ENCODE measurements around the gene GEMIN4. TPM values are rescaled to one million over a fixed set of nuclear protein-coding genes. Genes with fewer than 3 reads are reported as not detected.

The GEMIN4 gene
- polyA plus RNA-seq, 1 donor (not counting 4 experiments of a cell fraction or from before 2014, with no cell fraction given) = 29.5 TPM

DNA sequence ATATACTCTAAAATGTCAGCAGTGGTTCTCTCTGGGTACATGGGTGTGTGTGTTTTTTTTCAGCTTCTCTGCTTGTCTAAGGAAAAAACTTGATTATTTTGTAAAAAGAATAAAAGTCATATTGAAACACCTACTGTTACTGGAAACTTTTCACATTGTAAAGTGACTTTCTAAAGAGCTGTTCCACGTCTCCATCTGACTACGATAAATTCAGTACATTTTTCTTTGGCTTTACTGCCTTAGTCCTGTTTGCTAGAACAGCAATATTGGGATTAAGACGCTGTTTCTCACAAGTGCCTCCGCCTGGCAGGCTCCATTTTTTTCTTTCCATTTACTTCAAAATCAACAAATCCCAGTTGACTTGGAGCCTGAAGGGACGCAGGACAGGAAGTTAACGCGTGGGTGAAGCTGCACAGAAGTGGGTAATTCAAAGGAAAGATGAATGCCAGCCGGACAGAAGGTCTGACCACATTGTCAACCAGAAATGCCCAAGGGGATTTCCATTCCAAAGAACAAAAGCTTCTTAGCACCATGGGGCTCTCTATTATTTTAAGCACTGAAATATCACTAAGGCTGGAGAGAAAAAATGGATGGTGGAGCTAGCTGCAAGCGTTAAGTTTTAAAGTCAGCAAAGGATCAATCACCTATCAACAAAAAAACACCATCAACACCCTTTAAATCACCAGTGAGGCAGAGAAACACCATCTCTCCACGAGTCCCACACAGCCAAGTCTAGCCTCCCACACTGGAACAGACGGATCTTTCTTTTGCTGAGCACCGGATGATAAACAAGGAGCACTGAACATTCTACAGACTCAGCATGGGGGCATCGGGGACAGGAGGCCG lies 21.6 kb upstream of the GEMIN4 start:
- no peaks in the 10 kb centered on the region for H4K20me1 ChIP-seq (ENCODE audit: control insufficient read depth, extremely low read depth, insufficient read depth, low read length)
- TF ChIP-seq, protein P1, sequence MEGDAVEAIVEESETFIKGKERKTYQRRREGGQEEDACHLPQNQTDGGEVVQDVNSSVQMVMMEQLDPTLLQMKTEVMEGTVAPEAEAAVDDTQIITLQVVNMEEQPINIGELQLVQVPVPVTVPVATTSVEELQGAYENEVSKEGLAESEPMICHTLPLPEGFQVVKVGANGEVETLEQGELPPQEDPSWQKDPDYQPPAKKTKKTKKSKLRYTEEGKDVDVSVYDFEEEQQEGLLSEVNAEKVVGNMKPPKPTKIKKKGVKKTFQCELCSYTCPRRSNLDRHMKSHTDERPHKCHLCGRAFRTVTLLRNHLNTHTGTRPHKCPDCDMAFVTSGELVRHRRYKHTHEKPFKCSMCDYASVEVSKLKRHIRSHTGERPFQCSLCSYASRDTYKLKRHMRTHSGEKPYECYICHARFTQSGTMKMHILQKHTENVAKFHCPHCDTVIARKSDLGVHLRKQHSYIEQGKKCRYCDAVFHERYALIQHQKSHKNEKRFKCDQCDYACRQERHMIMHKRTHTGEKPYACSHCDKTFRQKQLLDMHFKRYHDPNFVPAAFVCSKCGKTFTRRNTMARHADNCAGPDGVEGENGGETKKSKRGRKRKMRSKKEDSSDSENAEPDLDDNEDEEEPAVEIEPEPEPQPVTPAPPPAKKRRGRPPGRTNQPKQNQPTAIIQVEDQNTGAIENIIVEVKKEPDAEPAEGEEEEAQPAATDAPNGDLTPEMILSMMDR (optimal IDR thresholded peaks at IDR 0.05 in 1 of 3, IDR thresholded peaks at IDR 0.05 in 1 of 3, conservative IDR thresholded peaks at IDR 0.05 in 1 of 3; ENCODE audit: extremely low read depth in 1 of 3, insufficient read depth in 2 of 3, low read length in 3 of 3) = no peak
- no peak for FAIRE-seq
- H3K4me1 ChIP-seq (ENCODE audit: control insufficient read depth, extremely low read depth, insufficient read depth, low read length) = no peaks in the 10 kb centered on the region
- no peak for DNase-seq (ENCODE audit: low read depth, low spot score)
- H3K27me3 ChIP-seq (ENCODE audit: control insufficient read depth, extremely low read depth, insufficient read depth, low read length) = no peaks in the 10 kb centered on the region
- H3K27ac ChIP-seq (ENCODE audit: control insufficient read depth, insufficient read depth, low read length) = no peak overlapping the region
- H3K79me2 ChIP-seq (ENCODE audit: control insufficient read depth, insufficient read depth, low read length) = peaks cover 3% of the 10 kb centered on the region
- peaks cover 42 to 65% of the 10 kb centered on the region in 2 experiments for H3K36me3 ChIP-seq (ENCODE audit: control insufficient read depth in 2 of 2, extremely low read depth in 1 of 2, insufficient read depth in 2 of 2, low read length in 2 of 2)
- no peak overlapping the region for H3K4me2 ChIP-seq (ENCODE audit: control insufficient read depth, extremely low read depth, insufficient read depth, low read depth, low read length)
- H3K9ac ChIP-seq (ENCODE audit: control insufficient read depth, extremely low read depth, insufficient read depth, low read length) = no peak overlapping the region
- H3K9me3 ChIP-seq (ENCODE audit: control insufficient read depth, low read depth, low read length) = no peaks in the 10 kb centered on the region
- no peak overlapping the region for H3K4me3 ChIP-seq (ENCODE audit: control insufficient read depth in 2 of 3, extremely low read depth in 1 of 3, insufficient read depth in 2 of 3, low read depth in 1 of 3, low read length in 3 of 3)
- dilution Hi-C loops (cut with MboI; ENCODE audit: extremely low pct_ligation_motif_present, low sequenced_read_pairs) = no loop called here
- no peak overlapping the region for H2AFZ ChIP-seq (ENCODE audit: control insufficient read depth, low read length)
- no peaks in the 10 kb centered on the region for H3K9me1 ChIP-seq (ENCODE audit: control insufficient read depth, extremely low read depth, insufficient read depth, low read length)

DNA sequence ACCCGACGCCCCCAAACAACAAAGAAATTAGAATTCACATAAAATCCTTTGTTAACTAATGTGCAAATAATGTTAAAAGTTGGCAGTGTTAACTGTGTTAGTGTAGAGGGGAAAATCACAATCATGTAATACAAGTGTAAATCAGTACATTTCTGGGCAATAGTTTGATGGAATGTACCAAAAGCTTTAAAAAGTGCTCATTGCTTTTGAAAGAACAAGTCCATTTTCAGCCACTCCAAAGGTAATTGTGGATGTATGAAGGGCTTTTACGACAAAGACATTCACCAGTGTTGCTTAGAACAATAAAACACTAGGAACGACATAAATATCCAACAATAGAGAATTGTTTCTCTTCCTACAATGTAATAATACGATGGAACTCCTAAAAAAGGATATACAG lies 21.0 kb upstream of the GEMIN4 start:
- Histone ChIP-seq H3K4me2 (ENCODE audit: control insufficient read depth, extremely low read depth, insufficient read depth, low read depth, low read length) (no peak overlapping the region), H4K20me1 (ENCODE audit: control insufficient read depth, extremely low read depth, insufficient read depth, low read length) (no peaks in the 10 kb centered on the region), H3K27ac (ENCODE audit: control insufficient read depth, insufficient read depth, low read length) (no peak overlapping the region), H3K79me2 (ENCODE audit: control insufficient read depth, insufficient read depth, low read length) (peaks cover 2% of the 10 kb centered on the region), H3K4me1 (ENCODE audit: control insufficient read depth, extremely low read depth, insufficient read depth, low read length) (no peaks in the 10 kb centered on the region), H3K9me1 (ENCODE audit: control insufficient read depth, extremely low read depth, insufficient read depth, low read length) (no peaks in the 10 kb centered on the region), H3K36me3 (ENCODE audit: control insufficient read depth in 2 of 2, extremely low read depth in 1 of 2, insufficient read depth in 2 of 2, low read length in 2 of 2) (peaks cover 41 to 59% of the 10 kb centered on the region in 2 experiments), H2AFZ (ENCODE audit: control insufficient read depth, low read length) (no peak overlapping the region), H3K4me3 (ENCODE audit: control insufficient read depth in 2 of 3, extremely low read depth in 1 of 3, insufficient read depth in 2 of 3, low read depth in 1 of 3, low read length in 3 of 3) (no peak overlapping the region), H3K27me3 (ENCODE audit: control insufficient read depth, extremely low read depth, insufficient read depth, low read length) (no peaks in the 10 kb centered on the region), H3K9ac (ENCODE audit: control insufficient read depth, extremely low read depth, insufficient read depth, low read length) (no peak overlapping the region), H3K9me3 (ENCODE audit: control insufficient read depth, low read depth, low read length) (no peaks in the 10 kb centered on the region)
- DNase-seq (ENCODE audit: low read depth, low spot score) (no peak), FAIRE-seq (no peak)
- dilution Hi-C loops (cut with MboI; ENCODE audit: extremely low pct_ligation_motif_present, low sequenced_read_pairs) = no loop called here
- TF ChIP-seq EZH2 (IDR thresholded peaks at IDR 0.05; ENCODE audit: low read length) = no peak

Measured in keratinocyte (primary cell).